Measurements from ENCODE around the gene MFN1. TPM values are rescaled to one million over a fixed set of nuclear protein-coding genes. Genes with fewer than 3 reads are reported as not detected.
A peak's percentile ranks its signal among the peaks of the same experiment; 100 is the strongest.

Gene MFN1
- total RNA-seq, 1 experiment from 2014 or later, result 50.1 TPM

DNA sequence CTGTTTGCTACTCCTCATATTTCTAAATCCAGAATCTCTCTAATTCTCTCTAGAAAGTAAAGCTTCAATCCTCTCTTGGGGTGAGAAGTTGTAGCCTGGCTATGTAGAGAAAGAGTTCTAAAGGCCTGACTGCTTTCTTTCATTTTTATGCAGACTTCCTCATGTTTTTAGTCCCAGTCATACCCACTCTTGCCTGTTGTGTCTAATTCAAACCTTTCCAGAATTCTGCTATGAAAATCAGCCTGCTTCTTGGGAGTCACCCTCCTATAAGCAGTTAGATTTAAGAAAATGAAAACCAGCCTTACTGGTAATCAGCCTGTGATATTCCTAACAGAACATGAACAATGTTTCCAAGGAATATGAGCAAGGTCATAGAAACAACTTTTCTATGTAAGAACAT lies 39.5 kb upstream of the MFN1 start:
- ChIA-PET POLR2A (no interaction called here), CTCF (interaction anchor here (0.6 to 1.7 kb wide), 6 partner anchors 77 to 292 kb away, joined by 3 to 5 read pairs (median 4); no protein-coding TSS in a partner anchor)
- Mint-ChIP-seq H3K4me3 (ENCODE audit: unreplicated experiment) (no peak overlapping the region), H3K9me3 (ENCODE audit: unreplicated experiment) (no peaks in the 10 kb centered on the region), H3K4me1 (ENCODE audit: insufficient read depth, unreplicated experiment) (no peaks in the 10 kb centered on the region), H3K27ac (ENCODE audit: low read depth, unreplicated experiment) (no peak overlapping the region), H3K36me3 (ENCODE audit: insufficient read depth, unreplicated experiment) (no peaks in the 10 kb centered on the region), H3K27me3 (ENCODE audit: insufficient read depth, unreplicated experiment) (no peaks in the 10 kb centered on the region)
- DNase-seq (ENCODE audit: unreplicated experiment), result no peak
- TF ChIP-seq, protein P1, sequence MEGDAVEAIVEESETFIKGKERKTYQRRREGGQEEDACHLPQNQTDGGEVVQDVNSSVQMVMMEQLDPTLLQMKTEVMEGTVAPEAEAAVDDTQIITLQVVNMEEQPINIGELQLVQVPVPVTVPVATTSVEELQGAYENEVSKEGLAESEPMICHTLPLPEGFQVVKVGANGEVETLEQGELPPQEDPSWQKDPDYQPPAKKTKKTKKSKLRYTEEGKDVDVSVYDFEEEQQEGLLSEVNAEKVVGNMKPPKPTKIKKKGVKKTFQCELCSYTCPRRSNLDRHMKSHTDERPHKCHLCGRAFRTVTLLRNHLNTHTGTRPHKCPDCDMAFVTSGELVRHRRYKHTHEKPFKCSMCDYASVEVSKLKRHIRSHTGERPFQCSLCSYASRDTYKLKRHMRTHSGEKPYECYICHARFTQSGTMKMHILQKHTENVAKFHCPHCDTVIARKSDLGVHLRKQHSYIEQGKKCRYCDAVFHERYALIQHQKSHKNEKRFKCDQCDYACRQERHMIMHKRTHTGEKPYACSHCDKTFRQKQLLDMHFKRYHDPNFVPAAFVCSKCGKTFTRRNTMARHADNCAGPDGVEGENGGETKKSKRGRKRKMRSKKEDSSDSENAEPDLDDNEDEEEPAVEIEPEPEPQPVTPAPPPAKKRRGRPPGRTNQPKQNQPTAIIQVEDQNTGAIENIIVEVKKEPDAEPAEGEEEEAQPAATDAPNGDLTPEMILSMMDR (IDR thresholded peaks at IDR 0.05; ENCODE audit: unreplicated experiment), result no peak
- intact Hi-C loops (cut with micrococcal nuclease), result no loop called here
- no TSS peak for BruUV-seq (replicated peaks)

DNA sequence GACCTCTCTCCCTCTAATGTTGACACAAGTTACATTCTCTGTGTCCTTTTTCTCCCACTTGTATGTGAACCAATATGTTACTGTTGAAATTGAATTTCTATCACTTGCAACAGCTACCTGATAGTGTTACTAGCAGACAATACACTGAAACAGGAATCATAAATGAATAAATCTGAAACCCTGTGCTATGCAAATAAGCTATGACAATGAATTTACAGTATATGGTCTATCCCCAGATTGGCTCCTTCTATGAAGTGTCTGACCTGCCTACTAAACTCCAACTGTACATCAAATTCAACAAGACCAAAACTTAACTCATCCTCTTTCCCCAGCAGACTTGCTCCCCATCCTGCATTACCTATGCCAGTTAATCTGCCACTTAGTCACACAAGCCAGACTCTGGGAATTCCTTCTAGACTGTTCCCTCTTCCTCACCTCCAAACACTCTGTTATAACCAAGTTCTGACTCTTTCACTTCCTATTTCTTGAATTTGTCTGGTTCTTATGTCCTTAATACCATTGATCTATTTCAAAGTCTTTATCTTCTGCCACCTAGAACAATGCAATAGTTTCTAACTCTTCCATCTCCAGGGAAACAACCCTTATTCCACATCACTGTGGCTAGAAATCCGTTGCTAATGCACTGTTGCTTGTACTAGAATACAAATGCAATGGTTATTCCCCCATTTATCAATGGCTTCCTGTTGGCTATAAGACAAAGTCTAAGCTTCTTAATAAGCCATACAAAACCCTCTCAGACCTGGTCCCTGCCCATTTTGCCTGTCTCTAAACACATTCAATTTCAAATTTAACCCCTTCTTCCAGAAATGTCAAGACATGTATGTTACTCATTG lies 38.1 kb upstream of the MFN1 start:
- no peaks in the 10 kb centered on the region for H3K9me3 Mint-ChIP-seq (ENCODE audit: unreplicated experiment)
- ChIA-PET POLR2A (interaction anchor here (1.0 kb wide), 1 partner anchor 163 kb away, joined by 3 read pairs; no protein-coding TSS in a partner anchor), CTCF (interaction anchor here (0.5 to 1.8 kb wide), 3 partner anchors 11 to 185 kb away, joined by 3 to 5 read pairs (median 3); no protein-coding TSS in a partner anchor)
- no peak for DNase-seq (ENCODE audit: unreplicated experiment)
- H3K27ac Mint-ChIP-seq (ENCODE audit: low read depth, unreplicated experiment), result no peak overlapping the region
- TF ChIP-seq, protein P1 (IDR thresholded peaks at IDR 0.05; ENCODE audit: unreplicated experiment), result no peak
- BruUV-seq (replicated peaks), result no TSS peak
- no peaks in the 10 kb centered on the region for H3K36me3 Mint-ChIP-seq (ENCODE audit: insufficient read depth, unreplicated experiment)
- H3K4me3 Mint-ChIP-seq (ENCODE audit: unreplicated experiment), result no peak overlapping the region
- no peaks in the 10 kb centered on the region for H3K27me3 Mint-ChIP-seq (ENCODE audit: insufficient read depth, unreplicated experiment)
- intact Hi-C loops (cut with micrococcal nuclease), result loop anchor here (10.0 kb wide), 1 partner anchor 865 kb away; no protein-coding TSS in a partner anchor
- no peaks in the 10 kb centered on the region for H3K4me1 Mint-ChIP-seq (ENCODE audit: insufficient read depth, unreplicated experiment)

DNA sequence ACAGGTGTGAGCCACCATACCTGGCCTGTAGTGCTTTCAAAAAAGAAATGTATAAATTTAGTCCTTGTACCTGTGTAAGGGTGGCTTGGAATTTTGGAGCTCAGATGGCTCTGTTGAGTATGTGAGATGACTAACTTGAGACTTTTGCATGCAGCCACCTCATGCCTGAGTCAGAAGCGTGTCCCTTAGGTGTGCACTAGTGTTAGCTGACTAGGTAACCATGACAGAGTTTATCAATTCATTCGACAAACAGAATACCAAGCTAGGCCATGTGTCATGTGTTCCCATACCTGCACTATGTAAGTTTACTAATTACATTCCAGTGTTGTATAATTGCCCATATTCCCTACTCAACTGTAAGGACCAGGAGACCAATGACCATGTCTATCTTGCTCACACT lies 28.6 kb upstream of the MFN1 start:
- DNase-seq (ENCODE audit: unreplicated experiment), result no peak
- Mint-ChIP-seq H3K27me3 (ENCODE audit: insufficient read depth, unreplicated experiment) (no peaks in the 10 kb centered on the region), H3K36me3 (ENCODE audit: insufficient read depth, unreplicated experiment) (no peaks in the 10 kb centered on the region), H3K9me3 (ENCODE audit: unreplicated experiment) (no peaks in the 10 kb centered on the region), H3K4me1 (ENCODE audit: insufficient read depth, unreplicated experiment) (peaks cover 11% of the 10 kb centered on the region), H3K4me3 (ENCODE audit: unreplicated experiment) (no peak overlapping the region), H3K27ac (ENCODE audit: low read depth, unreplicated experiment) (no peak overlapping the region)
- intact Hi-C loops (cut with micrococcal nuclease), result loop anchor here (10.0 kb wide), 1 partner anchor 874 kb away; no protein-coding TSS in a partner anchor
- BruUV-seq (replicated peaks), result no TSS peak
- TF ChIP-seq, protein P1 (IDR thresholded peaks at IDR 0.05; ENCODE audit: unreplicated experiment), result no peak
- ChIA-PET POLR2A (interaction anchor here (0.7 to 4.2 kb wide), 2 partner anchors 171 to 286 kb away, joined by 3 to 45 read pairs; partner anchors contain the start of genes NDUFB5 and PIK3CA), CTCF (interaction anchor here (0.6 to 8.9 kb wide), 4 partner anchors 79 to 259 kb away, joined by 3 to 99 read pairs (median 10); partner anchors contain the start of gene PIK3CA)

DNA sequence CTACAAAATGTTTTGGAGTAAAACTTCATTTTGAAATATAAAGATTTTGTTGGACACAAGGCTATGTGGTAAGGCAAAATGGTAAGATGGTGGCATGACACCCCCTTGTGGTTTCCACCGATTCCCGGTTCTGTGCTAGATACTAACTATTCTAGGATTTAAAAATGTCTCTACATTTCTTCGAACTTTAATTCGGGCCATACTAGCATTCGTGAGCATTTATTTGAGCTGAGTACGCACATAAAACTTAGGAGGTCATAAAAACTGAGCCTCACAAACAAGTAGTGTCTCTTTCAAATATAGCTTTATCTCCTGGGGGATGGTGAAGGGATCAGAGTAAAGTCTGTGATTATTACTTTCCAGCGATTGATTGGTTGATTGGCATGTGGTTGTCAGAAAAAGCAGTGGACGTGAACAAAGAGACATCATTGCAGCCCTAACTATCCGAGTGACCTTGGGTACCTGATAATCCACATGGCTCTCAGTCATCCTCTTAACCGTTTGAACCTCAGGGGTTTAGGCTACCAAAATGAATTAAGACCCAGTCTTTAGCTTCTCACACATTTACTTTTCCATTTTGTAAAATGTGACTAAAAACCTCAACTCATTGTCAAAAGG lies 25.7 kb upstream of the MFN1 start:
- ChIA-PET POLR2A (interaction anchor here (0.6 to 4.2 kb wide), 15 partner anchors 26 to 1532 kb away, joined by 3 to 45 read pairs (median 4); partner anchors contain the start of genes ACTL6A, PIK3CA and ZMAT3), CTCF (interaction anchor here (0.6 to 8.9 kb wide), 30 partner anchors 8 to 889 kb away, joined by 3 to 99 read pairs (median 4); partner anchors contain the start of genes PIK3CA and ZMAT3)
- TF ChIP-seq, protein P1 (IDR thresholded peaks at IDR 0.05; ENCODE audit: unreplicated experiment), result peak; percentile 30
- Mint-ChIP-seq H3K4me3 (ENCODE audit: unreplicated experiment) (peak overlapping the region; percentile 81), H3K27me3 (ENCODE audit: insufficient read depth, unreplicated experiment) (no peaks in the 10 kb centered on the region), H3K9me3 (ENCODE audit: unreplicated experiment) (no peaks in the 10 kb centered on the region), H3K4me1 (ENCODE audit: insufficient read depth, unreplicated experiment) (peaks cover 20% of the 10 kb centered on the region), H3K36me3 (ENCODE audit: insufficient read depth, unreplicated experiment) (peaks cover 17% of the 10 kb centered on the region), H3K27ac (ENCODE audit: low read depth, unreplicated experiment) (peak overlapping the region; percentile 29)
- no TSS peak for BruUV-seq (replicated peaks)
- peak; percentile 59 for DNase-seq (ENCODE audit: unreplicated experiment)
- intact Hi-C loops (cut with micrococcal nuclease), result no loop called here
